ENCODE data around the gene CENATAC.
"Not testable (repeated sequence)": the region's sequence is repeated elsewhere in the genome, so short reads cannot be mapped to it uniquely, and the experiment has no call there.

CENATAC gene

DNA sequence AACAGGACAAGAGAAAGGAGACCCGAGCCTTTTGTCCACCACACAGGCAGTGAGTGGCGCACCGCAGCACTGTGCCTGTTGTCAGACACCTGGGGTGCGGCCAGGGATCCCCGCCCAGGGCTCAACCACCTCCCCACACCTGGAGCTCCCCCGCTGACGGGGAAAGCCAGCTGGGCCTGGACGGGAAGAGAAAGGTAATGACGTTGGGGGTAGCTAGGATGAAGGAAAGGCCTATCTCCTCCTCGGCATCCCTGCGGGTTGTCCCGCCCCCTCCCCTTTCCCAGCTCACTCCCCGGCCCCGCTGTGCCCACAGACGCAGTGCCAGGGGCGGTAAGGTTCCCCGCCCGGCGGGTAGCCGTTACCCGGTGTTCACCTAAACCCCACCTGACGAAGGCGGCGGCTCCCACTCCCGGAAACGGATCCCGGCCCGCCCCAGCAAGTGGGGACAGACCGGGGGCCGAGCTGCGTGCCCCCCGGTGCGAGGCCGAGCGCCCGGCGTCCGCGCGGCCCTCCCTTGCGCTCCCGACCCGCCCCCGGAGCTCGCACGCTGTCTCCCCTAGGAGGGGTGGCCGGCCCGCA lies 58.6 kb downstream of the CENATAC start:
- DNase-seq = peak; percentile 28

GRCh38 chr11:119057000-119057769 lies 59.2 kb downstream of the CENATAC start, which contains the start of gene HYOU1:
TSS of gene HYOU1 (minus strand) at chr11:119057205. CDS start at chr11:119056160, 1,045 bp downstream.
- peak; percentile 99 for DNase-seq

DNA sequence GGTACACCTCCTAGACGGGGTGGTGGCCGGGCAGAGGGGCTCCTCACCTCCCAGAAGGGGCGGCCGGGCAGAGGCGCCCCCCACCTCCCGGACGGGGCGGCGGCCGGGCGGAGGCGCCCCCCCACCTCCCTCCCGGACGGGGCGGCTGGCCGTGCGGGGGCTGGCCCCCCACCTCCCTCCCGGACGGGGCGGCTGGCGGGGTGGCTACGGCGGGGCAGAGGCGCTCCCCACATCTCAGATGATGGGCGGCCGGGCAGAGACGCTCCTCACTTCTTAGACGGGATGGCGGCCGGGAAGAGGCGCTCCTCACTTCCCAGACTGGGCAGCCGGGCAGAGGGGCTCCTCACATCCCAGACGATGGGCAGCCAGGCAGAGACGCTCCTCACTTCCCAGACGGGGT lies 61.2 kb downstream of the CENATAC start:
- not testable (repeated sequence) for DNase-seq

DNA sequence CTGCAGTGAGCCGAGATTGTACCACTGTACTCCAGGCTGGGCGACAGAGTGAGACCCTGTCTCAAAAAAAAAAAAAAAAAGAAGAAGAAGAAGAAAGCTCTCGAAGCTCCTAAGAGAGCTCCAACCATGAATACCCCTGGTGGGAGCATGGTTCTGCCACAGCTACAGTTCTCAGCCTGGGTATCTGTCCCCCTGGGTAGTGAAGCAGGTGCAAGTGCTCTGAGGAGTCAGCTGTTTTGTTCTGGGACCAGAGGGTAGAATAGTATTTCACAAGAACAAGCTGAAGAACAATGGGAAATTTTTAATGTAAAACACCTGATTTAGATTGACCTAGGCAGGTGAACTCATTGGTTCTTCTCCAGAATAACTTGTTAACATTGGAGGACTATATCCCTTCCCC lies 63.3 kb downstream of the CENATAC start:
- no peak for DNase-seq

DNA sequence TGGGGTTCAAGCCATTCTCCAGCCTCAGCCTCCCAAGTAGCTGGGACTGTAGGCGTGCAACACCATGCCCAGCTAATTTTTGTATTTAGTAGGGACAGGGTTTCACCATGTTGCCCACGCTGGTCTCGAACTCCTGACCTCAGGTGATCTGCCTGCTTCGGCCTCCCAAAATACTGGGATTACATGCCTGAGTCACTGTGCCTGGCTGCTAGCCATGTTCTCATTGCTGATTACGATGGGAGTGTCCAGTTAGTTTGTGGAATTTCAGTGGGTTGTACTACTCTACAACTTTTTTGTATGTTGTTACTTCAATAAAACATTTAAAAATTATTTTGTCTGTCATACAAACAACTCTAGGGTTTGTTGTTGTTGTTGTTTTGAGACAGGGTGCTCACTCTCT lies 64.8 kb downstream of the CENATAC start:
- peak; percentile 75 for DNase-seq

GRCh38 chr11:119065369-119065768 lies 67.4 kb downstream of the CENATAC start:
- DNase-seq = peak; percentile 86

All from hematopoietic multipotent progenitor cell treated with erythropoietin and hydrocortisone succinate and interleukin-3 and kit ligand, for 6 days (in vitro differentiated cells).